SJCRH30 (cell line): ENCODE results near the gene TRPM3. TPM values are rescaled to one million over a fixed set of nuclear protein-coding genes. Genes with fewer than 3 reads are reported as not detected.

Experiments
- DNase-seq, 2 experiments: peaks; one replicate each; pipeline ENCODE4 v3.0.0-alpha.2; 2015 to 2020
- H3K27ac ChIP-seq: fragments of 250-450 bp; sonication (Bioruptor Pico); 2 replicates; pipeline ENCODE4 v1.5.1; 2020; ENCODE audit warnings: mild to moderate bottlenecking, moderate library complexity
- H3K27me3 ChIP-seq: fragments of 250-450 bp; sonication (Bioruptor Pico); 2 replicates; pipeline ENCODE4 v1.5.1; 2020; ENCODE audit warnings: mild to moderate bottlenecking, moderate library complexity
- H3K36me3 ChIP-seq: fragments of 250-450 bp; sonication (Bioruptor Pico); 2 replicates; pipeline ENCODE4 v1.5.1; 2020; ENCODE audit warnings: mild to moderate bottlenecking, moderate library complexity
- H3K4me1 ChIP-seq: fragments of 250-450 bp; sonication (Bioruptor Pico); 2 replicates; pipeline ENCODE4 v1.5.1; 2020; ENCODE audit warnings: mild to moderate bottlenecking, moderate library complexity
- H3K4me3 ChIP-seq: fragments of 250-450 bp; sonication (Bioruptor Pico); 2 replicates; pipeline ENCODE4 v1.5.1; 2020; ENCODE audit warnings: mild to moderate bottlenecking, moderate library complexity
- H3K9me3 ChIP-seq: fragments of 250-450 bp; sonication (Bioruptor Pico); replicated peaks from 2 replicates; pipeline ENCODE4 v1.5.1; 2020; ENCODE audit warnings: mild to moderate bottlenecking, moderate library complexity
- total RNA-seq: library from RNA; depleted of rRNA; stranded (reverse); fragments of >200 nt; shearing (Covaris generic); gene quantifications from 2 replicates; pipeline ENCODE4 v1.2.3, GENCODE V29; 2014

The TRPM3 gene
- total RNA-seq, 1 experiment from 2014 or later, result 0.30 TPM

- no peak for DNase-seq
- Histone ChIP-seq H3K4me1 (peaks cover 3% of the 10 kb centered on the region; the same call in 1 of the 2 replicates), H3K27me3 (no peaks in the 10 kb centered on the region), H3K27ac (no peak overlapping the region), H3K9me3 (no peaks in the 10 kb centered on the region), H3K36me3 (no peaks in the 10 kb centered on the region), H3K4me3 (no peak overlapping the region)
Observed at GRCh38 chr9:70590315-70590677, 531.1 kb downstream of the TRPM3 start.

GRCh38 chr9:70589571-70590314, 531.7 kb downstream of the TRPM3 start:
- H3K4me1 ChIP-seq, result peaks cover 2% of the 10 kb centered on the region; the same call in 1 of the 2 replicates
- H3K9me3 ChIP-seq, result no peaks in the 10 kb centered on the region
- H3K27ac ChIP-seq, result no peak overlapping the region
- H3K4me3 ChIP-seq, result no peak overlapping the region
- no peaks in the 10 kb centered on the region for H3K27me3 ChIP-seq
- H3K36me3 ChIP-seq, result no peaks in the 10 kb centered on the region
- DNase-seq, result no peak

GRCh38 chr9:70588999-70589398, 532.4 kb downstream of the TRPM3 start:
- Histone ChIP-seq H3K27me3 (no peaks in the 10 kb centered on the region), H3K9me3 (no peaks in the 10 kb centered on the region), H3K36me3 (no peaks in the 10 kb centered on the region), H3K4me3 (no peak overlapping the region), H3K27ac (no peak overlapping the region), H3K4me1 (no peaks in the 10 kb centered on the region)
- DNase-seq, result no peak

- DNase-seq, result no peak
- Histone ChIP-seq H3K4me1 (no peaks in the 10 kb centered on the region), H3K27me3 (no peaks in the 10 kb centered on the region), H3K36me3 (no peaks in the 10 kb centered on the region), H3K27ac (no peak overlapping the region), H3K9me3 (no peaks in the 10 kb centered on the region), H3K4me3 (no peak overlapping the region)
Observed at GRCh38 chr9:70588381-70588780, 533.0 kb downstream of the TRPM3 start.

- no peak for DNase-seq
- H3K9me3 ChIP-seq, result no peaks in the 10 kb centered on the region
- no peaks in the 10 kb centered on the region for H3K27me3 ChIP-seq
- H3K4me1 ChIP-seq, result no peaks in the 10 kb centered on the region
- no peak overlapping the region for H3K4me3 ChIP-seq
- no peaks in the 10 kb centered on the region for H3K36me3 ChIP-seq
- no peak overlapping the region for H3K27ac ChIP-seq
Observed at GRCh38 chr9:70587201-70587600, 534.2 kb downstream of the TRPM3 start.

- no peaks in the 10 kb centered on the region for H3K4me1 ChIP-seq
Observed at GRCh38 chr9:70586476-70586875, 534.9 kb downstream of the TRPM3 start.

GRCh38 chr9:70581955-70582350, 539.5 kb downstream of the TRPM3 start:
- no peak overlapping the region for H3K27ac ChIP-seq
- no peaks in the 10 kb centered on the region for H3K27me3 ChIP-seq
- no peak overlapping the region for H3K4me3 ChIP-seq
- H3K9me3 ChIP-seq, result no peaks in the 10 kb centered on the region
- H3K36me3 ChIP-seq, result no peaks in the 10 kb centered on the region
- no peak for DNase-seq
- H3K4me1 ChIP-seq, result peaks cover 6% of the 10 kb centered on the region; the same call in 1 of the 2 replicates

More at GRCh38 chr9:70586476-70586875, 534.9 kb downstream of the TRPM3 start:
- H3K4me3 ChIP-seq, result no peak overlapping the region
- H3K9me3 ChIP-seq, result no peaks in the 10 kb centered on the region
- no peaks in the 10 kb centered on the region for H3K36me3 ChIP-seq
- no peak for DNase-seq
- no peak overlapping the region for H3K27ac ChIP-seq
- no peaks in the 10 kb centered on the region for H3K27me3 ChIP-seq

- H3K9me3 ChIP-seq, result no peaks in the 10 kb centered on the region
- H3K27me3 ChIP-seq, result no peaks in the 10 kb centered on the region
- DNase-seq, result no peak
- H3K4me1 ChIP-seq, result peaks cover 7% of the 10 kb centered on the region; the same call in 1 of the 2 replicates
- H3K4me3 ChIP-seq, result no peak overlapping the region
- no peak overlapping the region for H3K27ac ChIP-seq
- no peaks in the 10 kb centered on the region for H3K36me3 ChIP-seq
Observed at GRCh38 chr9:70581214-70581954, 540.0 kb downstream of the TRPM3 start.

GRCh38 chr9:70580606-70581195, 540.7 kb downstream of the TRPM3 start:
- Histone ChIP-seq H3K4me3 (no peak overlapping the region), H3K9me3 (no peaks in the 10 kb centered on the region), H3K36me3 (no peaks in the 10 kb centered on the region), H3K4me1 (peaks cover 7% of the 10 kb centered on the region; the same call in 1 of the 2 replicates), H3K27me3 (no peaks in the 10 kb centered on the region), H3K27ac (no peak overlapping the region)
- no peak for DNase-seq

- no peaks in the 10 kb centered on the region for H3K27me3 ChIP-seq
- no peak overlapping the region for H3K4me3 ChIP-seq
- H3K36me3 ChIP-seq, result no peaks in the 10 kb centered on the region
- H3K4me1 ChIP-seq, result peaks cover 7% of the 10 kb centered on the region; the same call in 1 of the 2 replicates
- no peak for DNase-seq
- H3K27ac ChIP-seq, result no peak overlapping the region
- no peaks in the 10 kb centered on the region for H3K9me3 ChIP-seq
Observed at GRCh38 chr9:70579686-70580085, 541.7 kb downstream of the TRPM3 start.

GRCh38 chr9:70578720-70579119, 542.7 kb downstream of the TRPM3 start:
- Histone ChIP-seq H3K4me3 (no peak overlapping the region), H3K9me3 (no peaks in the 10 kb centered on the region), H3K4me1 (peaks cover 17% of the 10 kb centered on the region), H3K36me3 (no peaks in the 10 kb centered on the region), H3K27me3 (no peaks in the 10 kb centered on the region), H3K27ac (no peak overlapping the region)
- no peak for DNase-seq

- H3K27ac ChIP-seq, result no peak overlapping the region
- peaks cover 27% of the 10 kb centered on the region for H3K4me1 ChIP-seq
- DNase-seq, result no peak
- no peaks in the 10 kb centered on the region for H3K9me3 ChIP-seq
- H3K4me3 ChIP-seq, result no peak overlapping the region
- no peaks in the 10 kb centered on the region for H3K27me3 ChIP-seq
- no peaks in the 10 kb centered on the region for H3K36me3 ChIP-seq
Observed at GRCh38 chr9:70577671-70578070, 543.8 kb downstream of the TRPM3 start.

GRCh38 chr9:70576116-70576515, 545.3 kb downstream of the TRPM3 start:
- DNase-seq, result no peak
- Histone ChIP-seq H3K9me3 (no peaks in the 10 kb centered on the region), H3K36me3 (no peaks in the 10 kb centered on the region), H3K27ac (no peak overlapping the region), H3K4me1 (peaks cover 32% of the 10 kb centered on the region), H3K4me3 (no peak overlapping the region), H3K27me3 (no peaks in the 10 kb centered on the region)

- no peaks in the 10 kb centered on the region for H3K36me3 ChIP-seq
- H3K27me3 ChIP-seq, result no peaks in the 10 kb centered on the region
- peak in 1 of 2 experiments; percentile 55 for DNase-seq
- peaks cover 32% of the 10 kb centered on the region for H3K4me1 ChIP-seq
- H3K27ac ChIP-seq, result no peak overlapping the region; the same call in 1 of the 2 replicates
- H3K9me3 ChIP-seq, result no peaks in the 10 kb centered on the region
- no peak overlapping the region for H3K4me3 ChIP-seq
Observed at GRCh38 chr9:70574151-70574837, 547.1 kb downstream of the TRPM3 start.

- H3K4me1 ChIP-seq, result peaks cover 33% of the 10 kb centered on the region
- no peaks in the 10 kb centered on the region for H3K27me3 ChIP-seq
- H3K36me3 ChIP-seq, result no peaks in the 10 kb centered on the region
- peak overlapping the region; percentile 41 for H3K27ac ChIP-seq
- H3K4me3 ChIP-seq, result no peak overlapping the region
- no peaks in the 10 kb centered on the region for H3K9me3 ChIP-seq
- no peak for DNase-seq
Observed at GRCh38 chr9:70573308-70573707, 548.1 kb downstream of the TRPM3 start.
